Mucosa of rectum (tissue), 2 donors: Measurements from ENCODE around the gene HMCN1.

ENCODE experiments used
- H3K27ac ChIP-seq, 2 donors: one replicate each; pipeline ENCODE4 v1.7.0; 2013; ENCODE audit warnings: inconsistent platforms in 2 of 2, low read depth in 2 of 2, low read length in 2 of 2
- H3K27me3 ChIP-seq, 2 donors: one replicate each; pipeline ENCODE4 v1.7.0; 2013; ENCODE audit warnings: low read length in 2 of 2; ENCODE audit not compliant: control insufficient read depth in 2 of 2, insufficient read depth in 2 of 2
- H3K36me3 ChIP-seq, 2 donors: one replicate each; pipeline ENCODE4 v1.7.0; 2013; ENCODE audit warnings: low read length in 2 of 2; ENCODE audit not compliant: control insufficient read depth in 2 of 2, insufficient read depth in 2 of 2
- H3K4me1 ChIP-seq, 2 donors: one replicate each; pipeline ENCODE4 v1.7.0; 2013; ENCODE audit warnings: low read length in 2 of 2, mild to moderate bottlenecking in 1 of 2; ENCODE audit not compliant: control insufficient read depth in 2 of 2, insufficient read depth in 2 of 2
- H3K4me3 ChIP-seq, 2 donors: one replicate each; pipeline ENCODE4 v1.7.0; 2013; ENCODE audit warnings: low read length in 2 of 2
- H3K9ac ChIP-seq, 2 donors: one replicate each; pipeline ENCODE4 v1.7.0; 2013; ENCODE audit warnings: low read length in 2 of 2, low read depth in 1 of 2, mild to moderate bottlenecking in 1 of 2
- H3K9me3 ChIP-seq, 2 donors: one replicate each; pipeline ENCODE4 v1.7.0; 2013; ENCODE audit warnings: low read length in 2 of 2; ENCODE audit not compliant: control insufficient read depth in 2 of 2
- donor health status: healthy.
- donor health status: Normal muscosa, but diverticular disease.

The HMCN1 gene

GRCh38 chr1:186054932-186055331 lies 320.7 kb downstream of the HMCN1 start:
- no peak overlapping the region for H3K4me3 ChIP-seq
- H3K9ac ChIP-seq: no peak overlapping the region
- no peaks in the 10 kb centered on the region for H3K27me3 ChIP-seq
- H3K36me3 ChIP-seq: no peaks in the 10 kb centered on the region
- H3K27ac ChIP-seq: no peak overlapping the region
- no peaks in the 10 kb centered on the region for H3K4me1 ChIP-seq
- no peaks in the 10 kb centered on the region for H3K9me3 ChIP-seq

GRCh38 chr1:186055846-186056245 lies 321.7 kb downstream of the HMCN1 start:
- Histone ChIP-seq H3K27ac (no peak overlapping the region), H3K4me1 (no peaks in the 10 kb centered on the region), H3K9me3 (no peaks in the 10 kb centered on the region), H3K27me3 (no peaks in the 10 kb centered on the region), H3K4me3 (no peak overlapping the region), H3K9ac (no peak overlapping the region), H3K36me3 (no peaks in the 10 kb centered on the region)

GRCh38 chr1:186057086-186057485 lies 322.9 kb downstream of the HMCN1 start:
- no peaks in the 10 kb centered on the region for H3K9me3 ChIP-seq
- no peak overlapping the region for H3K9ac ChIP-seq
- H3K27me3 ChIP-seq: no peaks in the 10 kb centered on the region
- no peak overlapping the region for H3K27ac ChIP-seq
- H3K36me3 ChIP-seq: no peaks in the 10 kb centered on the region
- no peaks in the 10 kb centered on the region for H3K4me1 ChIP-seq
- no peak overlapping the region for H3K4me3 ChIP-seq

GRCh38 chr1:186059311-186059710 lies 325.1 kb downstream of the HMCN1 start:
- no peak overlapping the region for H3K9ac ChIP-seq
- no peaks in the 10 kb centered on the region for H3K27me3 ChIP-seq
- no peak overlapping the region for H3K27ac ChIP-seq
- H3K4me1 ChIP-seq: no peaks in the 10 kb centered on the region
- no peak overlapping the region for H3K4me3 ChIP-seq
- H3K9me3 ChIP-seq: no peaks in the 10 kb centered on the region
- H3K36me3 ChIP-seq: no peaks in the 10 kb centered on the region

- Histone ChIP-seq H3K27ac (no peak overlapping the region), H3K4me1 (no peaks in the 10 kb centered on the region), H3K9ac (no peak overlapping the region), H3K4me3 (no peak overlapping the region), H3K36me3 (no peaks in the 10 kb centered on the region), H3K27me3 (no peaks in the 10 kb centered on the region), H3K9me3 (no peaks in the 10 kb centered on the region)
These were observed 325.6 kb downstream of the HMCN1 start for GRCh38 chr1:186059752-186060151.

GRCh38 chr1:186060226-186060625 lies 326.0 kb downstream of the HMCN1 start:
- Histone ChIP-seq H3K27me3 (no peaks in the 10 kb centered on the region), H3K9me3 (no peaks in the 10 kb centered on the region), H3K9ac (no peak overlapping the region), H3K4me3 (no peak overlapping the region), H3K27ac (no peak overlapping the region), H3K4me1 (no peaks in the 10 kb centered on the region), H3K36me3 (no peaks in the 10 kb centered on the region)

GRCh38 chr1:186063091-186063657 lies 329.0 kb downstream of the HMCN1 start:
- Histone ChIP-seq H3K36me3 (no peaks in the 10 kb centered on the region), H3K4me1 (no peaks in the 10 kb centered on the region), H3K9ac (no peak overlapping the region), H3K27me3 (no peaks in the 10 kb centered on the region), H3K27ac (no peak overlapping the region), H3K4me3 (no peak overlapping the region), H3K9me3 (no peaks in the 10 kb centered on the region)

- Histone ChIP-seq H3K4me3 (no peak overlapping the region), H3K36me3 (no peaks in the 10 kb centered on the region), H3K27me3 (no peaks in the 10 kb centered on the region), H3K27ac (no peak overlapping the region), H3K9me3 (no peaks in the 10 kb centered on the region), H3K4me1 (no peaks in the 10 kb centered on the region), H3K9ac (no peak overlapping the region)
These were observed 332.2 kb downstream of the HMCN1 start for GRCh38 chr1:186066411-186066810.

- no peak overlapping the region for H3K27ac ChIP-seq
- no peak overlapping the region for H3K4me3 ChIP-seq
- H3K9me3 ChIP-seq: no peaks in the 10 kb centered on the region
- H3K4me1 ChIP-seq: no peaks in the 10 kb centered on the region
- H3K36me3 ChIP-seq: no peaks in the 10 kb centered on the region
- H3K9ac ChIP-seq: no peak overlapping the region
- no peaks in the 10 kb centered on the region for H3K27me3 ChIP-seq
These were observed 339.5 kb downstream of the HMCN1 start for GRCh38 chr1:186073697-186074096.

GRCh38 chr1:186076006-186076405 lies 341.8 kb downstream of the HMCN1 start:
- Histone ChIP-seq H3K9ac (no peak overlapping the region), H3K4me1 (no peaks in the 10 kb centered on the region), H3K27me3 (no peaks in the 10 kb centered on the region), H3K4me3 (no peak overlapping the region), H3K27ac (no peak overlapping the region), H3K9me3 (no peaks in the 10 kb centered on the region), H3K36me3 (no peaks in the 10 kb centered on the region)

GRCh38 chr1:186078245-186078644 lies 344.1 kb downstream of the HMCN1 start:
- Histone ChIP-seq H3K36me3 (no peaks in the 10 kb centered on the region), H3K27ac (no peak overlapping the region), H3K4me3 (no peak overlapping the region), H3K4me1 (peaks cover 2 to 3% of the 10 kb centered on the region in 2 donors), H3K27me3 (no peaks in the 10 kb centered on the region), H3K9me3 (no peaks in the 10 kb centered on the region), H3K9ac (no peak overlapping the region)
